Transverse colon (tissue), 4 donors: ENCODE data around the gene FBXO4. TPM values are rescaled to one million over a fixed set of nuclear protein-coding genes. Genes with fewer than 3 reads are reported as not detected.

Source experiments
- DNase-seq: peaks from one replicate; pipeline ENCODE4 v3.0.0-alpha.2; 2019
- H3K27ac ChIP-seq, 4 donors: fragments of 200-600 bp; sonication (generic); 2 replicates each; pipeline ENCODE4 v1.5.1; 2016 to 2018; ENCODE audit warnings: inconsistent platforms in 4 of 4
- H3K27me3 ChIP-seq: fragments of 200-600 bp; sonication (generic); 2 replicates; pipeline ENCODE4 v1.5.1; 2017; ENCODE audit warnings: inconsistent platforms
- H3K36me3 ChIP-seq, 4 donors: fragments of 200-600 bp; sonication (generic); 2 replicates each; pipeline ENCODE4 v1.5.1; 2017 to 2019; ENCODE audit warnings: inconsistent platforms in 4 of 4
- H3K4me1 ChIP-seq, 4 donors: fragments of 200-600 bp; sonication (generic); 2 replicates each; pipeline ENCODE4 v1.5.1; 2017 to 2020; ENCODE audit warnings: inconsistent platforms in 4 of 4
- H3K4me3 ChIP-seq, 4 donors: fragments of 200-600 bp; sonication (generic); 1 replicate in 1 of 4; 2 replicates in 3 of 4; pipeline versions ENCODE4 v1.5.1 to v1.6.1; 2017 to 2019; ENCODE audit warnings: inconsistent platforms in 4 of 4
- H3K9me3 ChIP-seq, 2 donors: fragments of 200-600 bp; sonication (generic); 2 replicates each; pipeline ENCODE4 v1.5.1; 2017 to 2019; ENCODE audit warnings: inconsistent platforms in 2 of 2
- EP300 ChIP-seq: sonication (generic); formaldehyde crosslinking; IDR thresholded peaks from one replicate; pipeline ENCODE4 v1.6.1; 2017; ENCODE audit warnings: antibody characterized with exemption, low read depth
- POLR2A ChIP-seq: fragments of 450-650 bp; IDR thresholded peaks from one replicate; pipeline ENCODE4 v1.6.1; 2016; ENCODE audit warnings: antibody characterized with exemption, mild to moderate bottlenecking, moderate library complexity
- POLR2AphosphoS5 ChIP-seq, 3 donors: sonication (generic); formaldehyde crosslinking; IDR thresholded peaks; one replicate each; pipeline ENCODE4 v1.6.1; 2016; ENCODE audit warnings: antibody characterized with exemption in 3 of 3
- WGBS, 2 donors: methylation state at CpG; one replicate each; pipeline ENCODE4 v1.1.5; 2018; ENCODE audit warnings: low coverage in 1 of 2; 5-methylcytosine and 5-hydroxymethylcytosine counted together
- in situ Hi-C, 4 donors: fragments of 200-750 bp; cut with MboI; loops; one replicate each; pipeline versions ENCODE4 v1.15.0 to v1.15.1; 2017; ENCODE audit warnings: low sequenced_read_pairs in 3 of 4, low pct_ligation_motif_present in 1 of 4, low pct_unique_long_range_greater_than_20kb in 1 of 4
- intact Hi-C: fragments of 100-400 bp; cut with DNase I; formaldehyde crosslinking; loops from one replicate; pipeline ENCODE4 v1.15.1; 2023; ENCODE audit warnings: low total_unique reads
- total RNA-seq, 4 donors: library from RNA; depleted of rRNA; stranded (reverse); fragments of >200 nt; gene quantifications; one replicate each; pipeline ENCODE4 v1.1.0, GENCODE V29; 2016
- TF ChIP-seq, protein P1 (sequence below), 5 experiments: fragments of 200-600 bp in 3 of 5; fragments of 450-650 bp in 2 of 5; sonication (generic) in 3 of 5; IDR thresholded peaks; 1 replicate in 2 of 5; 2 replicates in 3 of 5; pipeline ENCODE4 v1.5.1; 2016 to 2017; ENCODE audit warnings: antibody characterized with exemption in 5 of 5, inconsistent platforms in 3 of 5, mild to moderate bottlenecking in 2 of 5, moderate library complexity in 1 of 5

FBXO4 gene
- total RNA-seq, 4 donors from 2014 or later = 1.1 to 8.8 (median 7.1) TPM

DNA sequence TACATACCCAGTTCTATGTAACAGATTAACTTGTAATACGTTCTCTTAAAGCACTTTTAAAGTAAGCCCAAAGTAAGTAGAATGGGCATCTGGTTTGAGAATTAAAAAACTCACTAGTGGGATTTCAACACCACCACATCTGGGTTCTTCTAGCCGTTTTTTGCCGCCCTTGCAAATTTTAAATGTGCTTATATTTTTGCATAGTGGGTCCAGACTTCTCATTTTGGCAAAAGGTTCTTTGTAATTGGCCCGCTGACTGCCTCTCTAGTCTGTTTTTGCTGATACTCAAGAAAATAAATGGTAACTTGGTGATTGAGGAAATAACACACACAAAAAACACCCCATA lies 582 bp upstream of the FBXO4 start:
- WGBS, 2 donors = 52 to 73% methylated on average over 4 of the region's 4 CpGs
- intact Hi-C loops (no loop called here), in situ Hi-C loops (no loop called here)

DNA sequence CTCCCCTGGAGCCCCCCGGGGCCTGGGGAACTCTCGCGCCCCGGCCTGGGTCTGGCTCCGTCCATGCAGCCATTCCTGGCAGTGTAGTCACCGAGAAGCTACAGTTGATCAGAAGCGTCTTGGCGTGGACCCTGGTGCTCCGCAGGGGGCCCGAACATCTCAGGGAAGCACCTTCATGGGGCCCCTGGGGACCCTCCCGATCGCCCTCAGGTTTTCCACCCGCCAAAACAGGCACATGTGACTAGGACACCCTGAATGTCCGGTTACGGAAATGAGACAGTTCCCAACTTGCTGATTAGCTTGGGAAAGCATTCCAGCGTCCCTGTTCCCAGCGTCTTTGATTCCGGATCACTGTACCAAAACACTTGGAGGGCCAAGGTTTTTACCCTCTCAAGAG lies 472 bp downstream of the FBXO4 start:
- Histone ChIP-seq H3K36me3 (peaks cover 0 to 2% (median 0%) of the 10 kb centered on the region in 4 donors), H3K4me1 (peaks cover 0 to 19% (median 4%) of the 10 kb centered on the region in 4 donors), H3K9me3 (no peaks in the 10 kb centered on the region), H3K27me3 (no peaks in the 10 kb centered on the region), H3K27ac (peak overlapping the region; percentile 88 to 99 (median 92)), H3K4me3 (peak overlapping the region; percentile 62 to 94 (median 72))
- TF ChIP-seq EP300 = no peak
- no peak for TF ChIP-seq POLR2AphosphoS5 (IDR thresholded peaks at IDR 0.05)
- TF ChIP-seq, protein P1, sequence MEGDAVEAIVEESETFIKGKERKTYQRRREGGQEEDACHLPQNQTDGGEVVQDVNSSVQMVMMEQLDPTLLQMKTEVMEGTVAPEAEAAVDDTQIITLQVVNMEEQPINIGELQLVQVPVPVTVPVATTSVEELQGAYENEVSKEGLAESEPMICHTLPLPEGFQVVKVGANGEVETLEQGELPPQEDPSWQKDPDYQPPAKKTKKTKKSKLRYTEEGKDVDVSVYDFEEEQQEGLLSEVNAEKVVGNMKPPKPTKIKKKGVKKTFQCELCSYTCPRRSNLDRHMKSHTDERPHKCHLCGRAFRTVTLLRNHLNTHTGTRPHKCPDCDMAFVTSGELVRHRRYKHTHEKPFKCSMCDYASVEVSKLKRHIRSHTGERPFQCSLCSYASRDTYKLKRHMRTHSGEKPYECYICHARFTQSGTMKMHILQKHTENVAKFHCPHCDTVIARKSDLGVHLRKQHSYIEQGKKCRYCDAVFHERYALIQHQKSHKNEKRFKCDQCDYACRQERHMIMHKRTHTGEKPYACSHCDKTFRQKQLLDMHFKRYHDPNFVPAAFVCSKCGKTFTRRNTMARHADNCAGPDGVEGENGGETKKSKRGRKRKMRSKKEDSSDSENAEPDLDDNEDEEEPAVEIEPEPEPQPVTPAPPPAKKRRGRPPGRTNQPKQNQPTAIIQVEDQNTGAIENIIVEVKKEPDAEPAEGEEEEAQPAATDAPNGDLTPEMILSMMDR (IDR thresholded peaks at IDR 0.05) = no peak
- TF ChIP-seq POLR2A = no peak
- in situ Hi-C loops = no loop called here
- no peak for DNase-seq
- intact Hi-C loops = no loop called here
- WGBS, 2 donors = 0 to 1% methylated on average over 5 to 15 of the region's 18 CpGs

More for the DNA sequence above, 582 bp upstream of the FBXO4 start:
- Histone ChIP-seq H3K36me3 (peaks cover 0 to 10% (median 0%) of the 10 kb centered on the region in 4 donors), H3K4me1 (peaks cover 0 to 19% (median 4%) of the 10 kb centered on the region in 4 donors), H3K4me3 (peak overlapping the region in 3 of 4 donors; percentile 69 to 94 (median 76)), H3K27ac (peak overlapping the region; percentile 88 to 99 (median 92)), H3K9me3 (no peaks in the 10 kb centered on the region), H3K27me3 (no peaks in the 10 kb centered on the region)
- TF ChIP-seq, protein P1 (IDR thresholded peaks at IDR 0.05) = no peak
- TF ChIP-seq POLR2A = no peak
- TF ChIP-seq EP300 = no peak
- TF ChIP-seq POLR2AphosphoS5 (IDR thresholded peaks at IDR 0.05) = no peak
- no peak for DNase-seq

- Histone ChIP-seq H3K27ac (no peak overlapping the region), H3K36me3 (no peaks in the 10 kb centered on the region), H3K4me3 (no peak overlapping the region), H3K27me3 (no peaks in the 10 kb centered on the region), H3K9me3 (no peaks in the 10 kb centered on the region), H3K4me1 (peaks cover 0 to 19% (median 4%) of the 10 kb centered on the region in 4 donors)
- 88 to 94% methylated on average over 4 of the region's 4 CpGs for WGBS, 2 donors
- no peak for TF ChIP-seq POLR2AphosphoS5 (IDR thresholded peaks at IDR 0.05)
- no peak for TF ChIP-seq POLR2A
- TF ChIP-seq, protein P1 (IDR thresholded peaks at IDR 0.05) = no peak
- TF ChIP-seq EP300 = no peak
- intact Hi-C loops (no loop called here), in situ Hi-C loops (no loop called here)
- no peak for DNase-seq
These were observed 2.5 kb downstream of the FBXO4 start for GRCh38 chr5:41927604-41928003.

DNA sequence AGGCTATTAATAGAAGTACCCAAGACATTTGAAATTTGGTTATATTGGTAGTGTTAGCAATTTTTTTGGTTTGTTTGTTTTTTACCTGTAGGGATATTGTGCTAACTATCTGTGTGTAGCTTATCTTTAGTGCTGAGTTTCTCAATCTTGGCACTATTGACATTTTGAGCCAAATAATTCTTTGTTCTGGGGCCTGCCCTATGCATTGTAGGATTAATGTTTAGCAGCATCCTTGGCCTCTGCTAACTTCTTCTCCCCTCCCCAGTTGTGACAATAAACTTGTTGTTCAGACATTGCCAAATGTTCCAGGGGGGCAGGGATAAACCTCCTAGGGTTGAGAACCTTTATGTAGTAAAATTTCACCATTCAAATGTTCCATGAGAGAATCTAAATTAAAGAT lies 4.0 kb downstream of the FBXO4 start:
- H3K4me3 ChIP-seq = no peak overlapping the region
- no peaks in the 10 kb centered on the region for H3K9me3 ChIP-seq
- no peak for DNase-seq
- peaks cover 0 to 3% (median 0%) of the 10 kb centered on the region in 4 donors for H3K36me3 ChIP-seq
- in situ Hi-C loops (no loop called here), intact Hi-C loops (no loop called here)
- no peaks in the 10 kb centered on the region for H3K27me3 ChIP-seq
- no peak overlapping the region for H3K27ac ChIP-seq
- H3K4me1 ChIP-seq = peaks cover 0 to 19% (median 4%) of the 10 kb centered on the region in 4 donors
- TF ChIP-seq, protein P1 (IDR thresholded peaks at IDR 0.05) = no peak
